GM19099 (cell line): ENCODE measurements around the gene CRTAP.

ENCODE experiments used
- POLR2A ChIP-seq: IDR thresholded peaks from 3 replicates; pipeline ENCODE4 v1.6.1; 2011; ENCODE audit warnings: low read depth; ENCODE audit not compliant: insufficient read length; ENCODE audit errors: extremely low read depth

The CRTAP gene

GRCh38 chr3:33093847-33094246 is 20.0 kb upstream of the CRTAP start:
- no peak for TF ChIP-seq POLR2A

- no peak for TF ChIP-seq POLR2A
Observed at GRCh38 chr3:33095436-33095835, 18.4 kb upstream of the CRTAP start.

- no peak for TF ChIP-seq POLR2A
Observed at GRCh38 chr3:33096093-33096868, 17.5 kb upstream of the CRTAP start.

GRCh38 chr3:33099109-33099645 is 14.6 kb upstream of the CRTAP start:
- TF ChIP-seq POLR2A, result no peak

GRCh38 chr3:33099701-33100100 is 14.1 kb upstream of the CRTAP start:
- TF ChIP-seq POLR2A, result no peak

GRCh38 chr3:33100229-33100628 is 13.6 kb upstream of the CRTAP start:
- TF ChIP-seq POLR2A, result no peak

- no peak for TF ChIP-seq POLR2A
Observed at GRCh38 chr3:33103034-33103433, 10.8 kb upstream of the CRTAP start.

- no peak for TF ChIP-seq POLR2A
Observed at GRCh38 chr3:33103480-33103879, 10.3 kb upstream of the CRTAP start.

- no peak for TF ChIP-seq POLR2A
Observed at GRCh38 chr3:33104803-33105202, 9.0 kb upstream of the CRTAP start.

GRCh38 chr3:33105341-33105948 is 8.4 kb upstream of the CRTAP start:
- TF ChIP-seq POLR2A, result no peak

- no peak for TF ChIP-seq POLR2A
Observed at GRCh38 chr3:33111581-33111980, 2.2 kb upstream of the CRTAP start.

GRCh38 chr3:33114622-33115023 is 809 bp downstream of the CRTAP start:
- no peak for TF ChIP-seq POLR2A

GRCh38 chr3:33115024-33115768 is 1.4 kb downstream of the CRTAP start:
- no peak for TF ChIP-seq POLR2A

- TF ChIP-seq POLR2A, result no peak
Observed at GRCh38 chr3:33117461-33117860, 3.6 kb downstream of the CRTAP start.

- no peak for TF ChIP-seq POLR2A
Observed at GRCh38 chr3:33119891-33120290, 6.1 kb downstream of the CRTAP start.
